Measurements from ENCODE around the gene HNRNPA1. TPM values are rescaled to one million over a fixed set of nuclear protein-coding genes. Genes with fewer than 3 reads are reported as not detected.
A peak's percentile ranks its signal among the peaks of the same experiment; 100 is the strongest.
"Not testable (repeated sequence)": the region's sequence is repeated elsewhere in the genome, so short reads cannot be mapped to it uniquely, and the experiment has no call there.

The HNRNPA1 gene
- total RNA-seq, 1 experiment from 2014 or later, result 1,116 TPM

- Histone ChIP-seq H3K9me3 (ENCODE audit: insufficient read depth, low read depth) (no peaks in the 10 kb centered on the region), H3K4me3 (peak overlapping the region; percentile 82), H4K20me1 (ENCODE audit: insufficient read depth) (peaks cover 15% of the 10 kb centered on the region), H3K79me2 (ENCODE audit: low read depth) (peaks cover 88% of the 10 kb centered on the region), H3K36me3 (ENCODE audit: low read depth) (peaks cover 53% of the 10 kb centered on the region), H2AFZ (no peak overlapping the region), H3K27me3 (ENCODE audit: insufficient read depth, low read depth) (no peaks in the 10 kb centered on the region), H3K27ac (peak overlapping the region; percentile 94; the same call in 1 of the 2 replicates), H3K9me2 (ENCODE audit: insufficient read depth) (no peaks in the 10 kb centered on the region), H3K4me2 (peak overlapping the region; percentile 93), H3K4me1 (replicated peaks; ENCODE audit: insufficient read depth) (peaks cover 22% of the 10 kb centered on the region), H3F3A (ENCODE audit: insufficient read depth, low read depth) (peaks cover 49% of the 10 kb centered on the region)
- POLR2A ChIA-PET (ENCODE audit: unreplicated experiment), result no interaction called here
- CTCF ChIA-PET, result no interaction called here
- intact Hi-C loops (cut with micrococcal nuclease; ENCODE audit: unreplicated experiment), result loop anchor here (5.0 kb wide), 1 partner anchor 36 kb away; no protein-coding TSS in a partner anchor
- no peak for DNase-seq
- no TSS peak for BruUV-seq (replicated peaks)
- TF ChIP-seq CTCF (conservative IDR thresholded peaks at IDR 0.05) (no peak), EZH2 (IDR thresholded peaks at IDR 0.05; ENCODE audit: low read depth) (no peak)
Measured at GRCh38 chr12:54277823-54278276, 2.7 kb upstream of the HNRNPA1 start.

- Histone ChIP-seq H2AFZ (peak overlapping the region; percentile 70), H4K20me1 (ENCODE audit: insufficient read depth) (peaks cover 29% of the 10 kb centered on the region), H3K79me2 (ENCODE audit: low read depth) (peaks cover 89% of the 10 kb centered on the region), H3K27ac (peak overlapping the region; percentile 94), H3K9me2 (ENCODE audit: insufficient read depth) (no peaks in the 10 kb centered on the region), H3K9me3 (ENCODE audit: insufficient read depth, low read depth) (no peaks in the 10 kb centered on the region), H3K36me3 (ENCODE audit: low read depth) (peaks cover 56% of the 10 kb centered on the region), H3F3A (ENCODE audit: insufficient read depth, low read depth) (peaks cover 50% of the 10 kb centered on the region), H3K4me2 (peak overlapping the region; percentile 93), H3K27me3 (ENCODE audit: insufficient read depth, low read depth) (no peaks in the 10 kb centered on the region), H3K4me1 (replicated peaks; ENCODE audit: insufficient read depth) (peaks cover 36% of the 10 kb centered on the region), H3K4me3 (peak overlapping the region; percentile 82)
- BruUV-seq (replicated peaks), result TSS peak; percentile 72
- ChIA-PET CTCF (interaction anchor here (0.6 to 1.7 kb wide), 3 partner anchors 46 to 514 kb away, joined by 3 to 12 read pairs (median 5); partner anchors contain the start of gene COPZ1), POLR2A (ENCODE audit: unreplicated experiment) (interaction anchor here (0.6 to 1.4 kb wide), 7 partner anchors 9 to 109 kb away, joined by 3 to 39 read pairs (median 4); partner anchors contain the start of genes COPZ1 and NFE2)
- intact Hi-C loops (cut with micrococcal nuclease; ENCODE audit: unreplicated experiment), result loop anchor here (1.0 to 5.0 kb wide), 2 partner anchors 37 to 46 kb away; partner anchors contain the start of gene COPZ1
- no peak for TF ChIP-seq CTCF (conservative IDR thresholded peaks at IDR 0.05)
- no peak for DNase-seq
Measured at GRCh38 chr12:54279227-54279631, 1.3 kb upstream of the HNRNPA1 start.

GRCh38 chr12:54279632-54280467, 676 bp upstream of the HNRNPA1 start, which contains the start of gene CBX5:
Gene CBX5, minus strand, starts transcription at chr12:54280122. Its CDS starts 22,472 bp downstream, at chr12:54257650.
- Histone ChIP-seq H3K4me1 (replicated peaks; ENCODE audit: insufficient read depth) (peaks cover 38% of the 10 kb centered on the region), H4K20me1 (ENCODE audit: insufficient read depth) (peaks cover 35% of the 10 kb centered on the region), H3K4me3 (peak within 1 kb of the TSS; percentile 82), H3K9me2 (ENCODE audit: insufficient read depth) (no peaks in the 10 kb centered on the region), H3K36me3 (ENCODE audit: low read depth) (peaks cover 55% of the 10 kb centered on the region), H3K4me2 (peak within 1 kb of the TSS; percentile 98), H3K79me2 (ENCODE audit: low read depth) (peaks cover 85% of the 10 kb centered on the region), H2AFZ (peak within 1 kb of the TSS; percentile 72), H3F3A (ENCODE audit: insufficient read depth, low read depth) (peaks cover 56% of the 10 kb centered on the region), H3K27me3 (ENCODE audit: insufficient read depth, low read depth) (no peaks in the 10 kb centered on the region), H3K27ac (peak within 1 kb of the TSS; percentile 94), H3K9me3 (ENCODE audit: insufficient read depth, low read depth) (no peaks in the 10 kb centered on the region)
- intact Hi-C loops (cut with micrococcal nuclease; ENCODE audit: unreplicated experiment), result loop anchor here (1.0 to 5.0 kb wide), 3 partner anchors 38 to 79 kb away; partner anchors contain the start of gene COPZ1
- ChIA-PET CTCF (interaction anchor here (0.6 to 1.7 kb wide), 4 partner anchors 27 to 515 kb away, joined by 3 to 12 read pairs (median 4); partner anchors contain the start of gene COPZ1), POLR2A (ENCODE audit: unreplicated experiment) (interaction anchor here (0.5 to 1.4 kb wide), 13 partner anchors 9 to 264 kb away, joined by 3 to 39 read pairs (median 5); partner anchors contain the start of genes COPZ1 and NFE2)
- no peak for TF ChIP-seq CTCF (conservative IDR thresholded peaks at IDR 0.05)
- TF ChIP-seq EZH2 (IDR thresholded peaks at IDR 0.05; ENCODE audit: low read depth), result no peak
- DNase-seq, result peak; percentile 98 to 100
- BruUV-seq (replicated peaks), result no TSS peak

- POLR2A ChIA-PET (ENCODE audit: unreplicated experiment), result interaction anchor here (0.6 kb wide), 2 partner anchors 9 to 16 kb away, joined by 4 to 5 read pairs; no protein-coding TSS in a partner anchor
- H3K9me2 ChIP-seq (ENCODE audit: insufficient read depth); BruUV-seq (replicated peaks); H2AFZ ChIP-seq; DNase-seq; H3K27me3 ChIP-seq (ENCODE audit: insufficient read depth, low read depth); H3K9me3 ChIP-seq (ENCODE audit: insufficient read depth, low read depth): not testable (repeated sequence)
- CTCF ChIA-PET, result interaction anchor here (0.6 kb wide), 1 partner anchor 62 kb away, joined by 4 read pairs; no protein-coding TSS in a partner anchor
- Histone ChIP-seq H3K79me2 (ENCODE audit: low read depth) (peaks cover 80% of the 10 kb centered on the region), H3K36me3 (ENCODE audit: low read depth) (peaks cover 64% of the 10 kb centered on the region), H3K4me2 (peak overlapping the region; percentile 98), H3K4me1 (replicated peaks; ENCODE audit: insufficient read depth) (peaks cover 49% of the 10 kb centered on the region), H3K4me3 (peak overlapping the region; percentile 82), H4K20me1 (ENCODE audit: insufficient read depth) (peaks cover 49% of the 10 kb centered on the region), H3F3A (ENCODE audit: insufficient read depth, low read depth) (peaks cover 70% of the 10 kb centered on the region), H3K27ac (peak overlapping the region; percentile 94)
- intact Hi-C loops (cut with micrococcal nuclease; ENCODE audit: unreplicated experiment), result loop anchor here (2.0 kb wide), 1 partner anchor 78 kb away; no protein-coding TSS in a partner anchor
Measured at GRCh38 chr12:54281261-54281638, 724 bp downstream of the HNRNPA1 start.
